ENCODE measurements around the gene LSAMP.
"Not testable (repeated sequence)": the region's sequence is repeated elsewhere in the genome, so short reads cannot be mapped to it uniquely, and the experiment has no call there.

Gene LSAMP

DNA sequence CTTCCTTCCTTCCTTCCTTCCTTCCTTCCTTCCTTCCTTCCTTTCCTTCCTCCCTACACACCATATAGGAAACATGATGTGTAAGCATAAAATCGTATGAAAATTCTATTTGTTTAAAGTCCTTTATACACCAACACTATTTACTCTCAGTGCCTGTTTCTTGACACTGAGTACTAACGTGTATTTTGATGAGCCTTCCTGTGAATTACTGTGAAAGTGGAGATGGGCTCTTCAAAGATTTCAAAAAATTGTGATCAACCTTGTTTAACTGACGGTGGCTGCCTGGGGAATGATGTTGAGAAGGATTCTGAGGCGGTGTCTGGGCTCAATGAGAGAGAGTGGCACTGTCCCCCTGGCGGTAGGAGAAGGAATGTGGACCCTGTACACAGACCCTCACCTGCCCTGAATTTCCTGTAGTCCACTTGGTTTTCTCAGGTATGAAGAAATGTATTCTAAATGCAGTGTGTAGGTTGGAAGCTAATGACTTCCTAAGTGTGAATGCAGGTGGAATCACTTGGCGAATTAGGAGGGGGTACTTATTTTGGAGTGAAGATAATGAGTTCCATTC lies 584.0 kb downstream of the LSAMP start:
- no peak for DNase-seq

GRCh38 chr3:115860766-115861165 lies 584.5 kb downstream of the LSAMP start:
- no peak for DNase-seq

DNA sequence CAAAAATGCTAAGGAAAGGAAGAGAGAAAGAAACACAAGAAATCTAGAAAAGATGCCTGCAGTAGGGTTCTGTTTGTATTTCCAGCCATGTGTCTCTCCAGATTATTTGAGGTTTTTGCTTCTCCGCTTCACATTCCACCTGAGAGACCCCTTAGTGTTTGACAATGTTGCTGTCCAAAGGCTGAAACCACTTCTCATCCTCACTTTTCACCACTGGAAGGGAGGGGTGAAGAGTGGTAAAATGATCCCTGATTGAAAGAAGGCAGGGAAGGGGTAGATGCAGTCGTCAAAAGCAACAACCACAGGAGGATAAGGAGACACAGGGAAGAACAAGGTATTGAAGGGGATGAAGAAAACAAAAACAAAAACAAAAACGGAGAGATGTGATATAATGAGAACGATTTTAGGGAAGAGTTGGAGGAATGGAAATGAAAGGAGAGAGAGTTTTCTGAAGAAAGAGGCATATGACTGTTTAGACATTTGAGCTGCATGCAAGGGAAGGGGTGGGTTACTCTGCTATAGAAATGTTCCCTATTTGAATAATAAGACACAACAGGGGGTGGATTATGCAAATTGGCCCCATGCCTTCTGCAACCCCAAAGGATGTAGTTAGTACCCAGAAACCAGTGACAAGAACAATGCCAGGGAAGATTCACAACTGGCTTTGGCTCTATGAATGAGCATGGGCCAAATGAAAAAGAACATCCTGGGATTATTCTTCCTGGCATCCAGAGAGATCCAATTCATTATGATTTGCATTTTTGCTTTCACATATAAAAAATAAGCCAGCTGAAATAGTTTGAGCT lies 586.1 kb downstream of the LSAMP start:
- DNase-seq = peak; percentile 61

DNA sequence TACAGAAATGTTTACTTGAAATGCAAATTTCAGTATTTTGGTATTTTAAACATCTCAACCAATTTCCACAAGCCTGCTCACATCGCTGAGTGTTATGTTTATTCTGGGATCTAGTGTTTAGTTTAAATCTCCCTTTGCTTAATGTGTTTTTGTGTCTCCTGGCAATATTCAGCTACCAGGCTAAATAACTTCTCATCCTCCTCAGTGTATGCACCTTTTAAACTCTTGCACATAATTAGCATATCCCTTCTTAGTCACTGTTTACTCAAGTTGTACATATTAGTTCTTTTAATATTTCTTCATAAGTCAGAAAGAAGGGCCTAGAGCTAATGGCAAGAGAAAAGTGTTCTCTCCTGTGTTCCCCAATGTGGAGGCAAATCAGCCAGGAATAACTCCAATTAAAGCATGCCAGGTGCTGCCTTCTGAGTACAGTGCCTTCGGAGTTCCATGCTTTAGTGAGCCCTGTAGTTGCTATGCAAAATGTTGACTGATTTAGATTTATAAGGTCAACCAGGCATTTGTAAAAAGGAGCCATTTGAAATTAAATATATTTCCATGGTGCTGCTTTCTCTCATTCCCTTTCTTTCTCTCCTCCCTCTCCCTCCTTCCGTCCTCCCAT lies 587.7 kb downstream of the LSAMP start:
- no peak for DNase-seq

DNA sequence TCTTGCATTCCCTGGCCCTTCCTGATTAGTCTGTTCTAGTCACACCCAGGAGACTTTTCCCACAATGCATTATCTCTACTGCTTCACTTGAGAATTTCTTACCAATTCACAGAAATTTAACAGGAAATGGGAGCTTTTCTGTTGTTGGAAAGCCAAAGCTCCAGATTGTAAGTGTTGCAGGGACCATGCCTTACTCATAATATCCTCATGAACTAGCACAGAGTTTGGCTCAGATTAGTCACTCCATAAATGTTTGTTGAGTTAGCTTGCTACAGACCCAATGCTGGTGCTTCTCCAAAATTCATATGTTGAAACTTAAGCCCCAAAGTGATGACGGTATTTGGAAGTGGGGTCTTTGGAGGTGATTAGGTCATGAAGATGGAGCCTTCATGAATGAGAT lies 589.4 kb downstream of the LSAMP start:
- DNase-seq = no peak

DNA sequence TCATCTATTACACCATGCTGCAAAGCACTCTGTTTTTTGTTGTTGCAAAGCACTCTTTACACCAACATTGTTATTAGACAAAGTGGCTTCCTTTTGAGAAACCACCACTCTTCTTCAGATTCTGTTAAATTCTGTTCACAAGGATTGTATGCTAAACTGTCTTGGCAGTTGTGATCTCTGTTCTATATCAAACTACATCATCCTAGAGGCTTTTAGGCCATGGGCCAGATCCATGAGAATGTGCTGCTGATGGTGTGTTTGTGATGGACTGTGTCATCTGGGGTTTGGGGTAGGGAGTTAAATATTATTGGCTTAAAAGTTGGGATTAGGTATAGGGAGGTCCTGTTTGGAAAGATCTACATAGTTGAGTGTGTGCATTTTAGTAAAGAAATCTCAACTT lies 592.2 kb downstream of the LSAMP start:
- DNase-seq = no peak

GRCh38 chr3:115852278-115852677 lies 593.0 kb downstream of the LSAMP start:
- no peak for DNase-seq

DNA sequence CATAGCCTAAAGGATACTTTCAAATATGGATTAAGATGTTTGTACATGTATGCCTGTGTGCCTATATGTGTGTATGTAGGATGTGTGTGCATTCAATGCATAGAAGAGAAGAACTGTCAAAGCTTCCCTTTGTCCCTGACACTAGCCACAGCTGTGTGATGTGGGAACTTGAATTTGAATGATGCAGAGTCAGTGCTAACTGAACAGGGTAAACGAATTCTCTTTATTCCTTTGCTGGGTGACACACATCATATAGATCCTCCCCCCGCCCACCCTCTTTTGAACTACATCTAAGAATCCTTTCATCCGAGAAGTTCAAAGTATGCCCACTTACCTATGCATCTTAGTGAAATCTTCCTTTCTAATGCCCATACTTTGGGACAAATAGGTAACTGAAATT lies 593.7 kb downstream of the LSAMP start:
- DNase-seq = no peak

GRCh38 chr3:115848641-115849040 lies 596.6 kb downstream of the LSAMP start:
- DNase-seq = no peak

DNA sequence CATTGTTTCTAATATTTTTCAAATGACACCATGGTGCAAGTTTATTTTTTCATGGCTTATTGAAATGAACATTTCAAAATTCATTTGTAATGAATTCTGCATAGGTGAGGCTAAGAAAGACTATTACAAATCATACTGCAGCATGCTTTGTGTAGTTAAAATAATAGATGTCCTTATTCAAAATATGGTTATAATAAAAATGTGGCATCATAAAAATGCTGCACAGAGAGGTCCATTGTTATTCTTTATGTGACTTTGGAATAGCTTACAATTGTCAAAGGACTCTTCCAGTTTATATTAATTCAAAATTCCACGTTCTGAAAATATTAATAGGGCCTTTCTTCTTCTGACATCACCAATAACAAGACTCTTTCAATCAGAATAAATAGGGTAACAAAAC lies 599.3 kb downstream of the LSAMP start:
- peak; percentile 32 for DNase-seq

DNA sequence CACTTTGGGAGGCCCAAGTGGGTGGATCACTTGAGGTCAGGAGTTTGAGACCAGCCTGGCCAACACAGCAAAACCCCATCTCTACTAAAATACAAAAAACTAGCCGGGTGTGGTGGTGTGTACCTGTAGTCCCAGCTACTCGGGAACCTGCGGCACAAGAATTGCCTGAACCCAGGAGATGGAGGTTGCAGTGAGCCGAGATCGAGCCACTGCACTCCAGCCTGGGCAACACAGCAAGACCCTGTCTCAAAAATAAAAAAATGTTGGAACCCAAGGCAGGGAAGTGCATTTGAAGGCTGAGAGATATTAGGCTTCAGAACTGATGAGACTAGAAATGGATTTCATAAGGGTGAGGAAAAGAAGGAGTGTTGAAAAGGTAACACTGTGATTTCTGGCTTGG lies 600.6 kb downstream of the LSAMP start:
- DNase-seq = not testable (repeated sequence)

GRCh38 chr3:115843206-115843605 lies 602.1 kb downstream of the LSAMP start:
- DNase-seq = no peak

DNA sequence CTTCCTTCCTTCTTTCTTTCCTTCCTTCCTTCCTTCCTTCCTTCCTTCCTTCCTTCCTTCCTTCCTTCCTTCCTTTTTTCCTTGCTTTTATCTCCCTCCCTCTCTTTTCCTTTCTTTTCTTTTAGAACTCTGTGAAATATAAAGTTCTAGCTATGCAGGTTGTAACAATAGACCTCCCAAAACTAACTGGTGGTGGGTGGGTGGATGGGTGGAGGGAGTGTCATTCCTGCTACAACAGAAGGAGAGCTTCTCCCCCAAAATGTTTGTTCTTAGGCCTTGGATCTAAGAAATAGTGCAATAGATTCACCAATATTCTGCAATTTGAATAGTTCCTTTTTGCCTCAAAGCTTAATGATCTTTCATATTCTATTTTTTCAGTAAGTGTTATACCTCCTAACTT lies 606.0 kb downstream of the LSAMP start:
- DNase-seq = no peak

DNA sequence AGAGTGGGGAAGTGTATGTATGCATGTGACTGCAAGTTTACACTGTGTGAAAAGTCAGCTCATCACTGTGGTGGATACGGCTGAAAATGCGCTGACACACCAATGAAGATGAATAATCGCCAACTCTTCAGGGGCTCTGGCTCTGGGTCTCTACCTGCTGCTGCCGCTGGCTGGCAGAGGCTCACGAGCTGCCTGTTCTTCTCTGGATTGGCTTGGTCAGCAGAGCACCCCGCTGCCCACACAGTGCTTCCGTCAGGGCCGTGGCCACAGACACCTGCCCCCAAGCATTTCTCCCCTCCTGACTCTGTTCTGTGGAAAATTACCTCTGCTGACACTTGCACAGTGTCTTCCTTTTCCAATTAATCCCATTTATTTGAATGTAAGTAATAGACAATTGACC lies 606.5 kb downstream of the LSAMP start:
- DNase-seq = no peak

DNA sequence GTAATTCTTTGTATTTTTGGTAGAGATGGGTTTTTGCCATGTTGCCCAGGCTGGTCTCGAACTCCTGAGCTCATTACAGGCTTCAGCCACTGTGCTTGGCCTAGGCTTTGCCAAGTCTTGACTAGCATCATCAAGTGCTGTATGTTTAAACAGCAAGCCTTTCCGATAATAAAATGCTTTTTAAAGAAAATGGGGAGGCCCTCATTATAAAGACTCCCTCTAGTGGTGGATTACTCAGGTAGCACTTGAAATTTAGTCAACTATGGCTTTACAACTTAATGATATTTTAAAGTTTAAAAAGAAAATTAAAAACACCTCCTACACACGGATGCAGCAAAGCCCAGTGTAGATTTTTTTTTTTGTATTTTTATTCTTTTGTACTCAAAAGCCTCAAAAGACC lies 608.3 kb downstream of the LSAMP start:
- DNase-seq = no peak

DNA sequence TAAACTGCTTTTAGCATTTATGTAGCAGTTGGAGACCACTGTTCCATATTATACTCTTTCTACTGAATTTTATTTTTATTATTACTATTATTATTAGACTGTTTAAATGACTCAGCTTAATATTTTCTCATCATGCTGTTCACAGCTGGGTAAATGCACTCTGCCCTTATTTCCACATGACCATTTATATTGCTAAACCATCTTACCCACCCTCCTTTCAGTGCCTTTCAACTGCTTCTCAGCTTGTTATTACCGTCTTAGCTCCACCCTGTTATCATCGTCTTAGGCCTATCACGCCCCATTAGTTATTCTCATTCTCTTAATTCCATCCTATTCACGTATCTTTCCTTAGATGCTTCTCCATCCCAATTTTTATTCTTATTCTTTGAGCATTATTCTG lies 609.3 kb downstream of the LSAMP start:
- DNase-seq = no peak

DNA sequence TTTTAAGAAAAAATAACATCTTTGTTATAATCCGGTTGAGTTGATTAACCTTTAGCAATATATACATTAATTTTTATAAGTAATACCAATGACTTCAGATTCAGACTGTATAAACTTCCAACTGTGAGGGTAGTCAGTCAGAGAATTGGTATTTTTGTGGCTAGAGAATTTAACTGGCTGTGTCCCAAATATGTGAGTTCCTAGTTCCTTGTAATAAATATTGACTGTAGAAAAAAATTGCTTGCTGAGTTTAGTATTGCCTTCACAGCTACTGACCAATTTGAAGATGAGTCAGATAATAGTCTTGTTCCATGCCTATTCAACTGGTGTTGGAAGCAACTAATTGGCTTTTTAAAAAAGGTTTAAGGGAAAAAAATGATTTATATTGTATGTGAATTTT lies 611.2 kb downstream of the LSAMP start:
- no peak for DNase-seq

DNA sequence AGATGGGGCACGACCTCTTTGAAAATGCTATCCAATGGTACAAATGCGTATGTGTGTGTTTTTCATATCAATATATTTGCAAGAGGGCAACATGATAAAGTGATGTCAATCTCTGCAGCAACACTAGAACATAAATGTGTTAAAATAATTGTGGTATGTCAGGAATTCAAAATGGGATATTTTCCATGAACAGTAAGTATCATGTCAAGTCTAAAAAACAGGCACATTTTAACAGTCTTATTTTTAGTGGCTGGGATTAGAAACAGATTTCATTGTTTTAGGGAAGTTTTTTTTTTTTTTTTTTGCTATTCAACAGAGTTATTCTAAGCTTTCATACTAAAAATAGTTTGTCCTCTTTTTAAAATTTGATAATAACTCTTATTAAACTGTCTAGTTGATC lies 612.2 kb downstream of the LSAMP start:
- no peak for DNase-seq

DNA sequence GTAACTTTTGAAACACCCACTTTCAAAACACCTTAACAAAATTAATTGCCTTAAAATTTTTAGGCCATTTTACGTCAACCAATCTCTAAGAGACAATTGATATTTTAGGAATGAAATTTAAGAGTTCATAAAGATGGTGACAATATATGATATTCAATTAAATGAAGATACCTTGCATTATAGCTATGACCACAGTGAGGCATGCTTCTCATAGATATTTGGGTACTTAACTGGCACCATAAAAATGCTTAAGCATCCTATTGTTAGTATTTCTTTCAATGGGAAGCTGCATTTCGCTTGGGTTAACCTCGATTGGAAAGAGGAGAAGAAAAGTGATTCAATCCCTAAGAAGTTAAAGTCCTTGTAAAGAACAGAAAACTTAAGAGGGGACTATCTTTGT lies 613.0 kb downstream of the LSAMP start:
- DNase-seq = no peak

- DNase-seq = no peak
Measured at GRCh38 chr3:115831864-115832263, 613.4 kb downstream of the LSAMP start.

GRCh38 chr3:115830764-115831395 lies 614.4 kb downstream of the LSAMP start:
- no peak for DNase-seq

- no peak for DNase-seq
Measured at GRCh38 chr3:115828401-115828800, 616.9 kb downstream of the LSAMP start.

GRCh38 chr3:115827495-115827894 lies 617.8 kb downstream of the LSAMP start:
- DNase-seq = no peak

DNA sequence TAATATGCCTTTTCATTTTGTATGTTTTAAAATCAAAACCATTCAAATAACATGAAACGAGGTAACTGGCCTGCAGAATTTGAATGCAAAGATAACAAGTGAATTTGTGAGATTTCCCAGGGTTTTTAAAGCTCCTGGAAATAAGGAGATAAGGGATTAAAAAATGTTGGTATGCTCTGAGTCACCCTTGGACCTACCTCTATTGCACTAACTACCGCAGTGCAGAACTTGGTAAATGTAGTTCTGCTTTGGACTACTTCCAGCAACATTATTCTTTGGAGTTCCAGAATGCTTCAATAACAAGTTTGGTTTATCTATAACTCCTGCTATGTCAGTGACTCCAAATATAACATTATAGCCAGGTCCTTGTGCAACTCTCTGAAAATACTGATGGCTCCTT lies 620.2 kb downstream of the LSAMP start:
- no peak for DNase-seq
